NT2/D1 (cell line): Measurements from ENCODE around the gene RYR2.

ENCODE experiments used
- DNase-seq: peaks from one replicate; pipeline ENCODE4 v3.0.0-alpha.2; 2011; ENCODE audit warnings: low read depth, low spot score
- H3K27me3 ChIP-seq: 2 replicates; pipeline ENCODE4 v1.6.0; 2011; ENCODE audit warnings: mild to moderate bottlenecking; ENCODE audit not compliant: insufficient read length, insufficient read depth
- H3K36me3 ChIP-seq: 2 replicates; pipeline ENCODE4 v1.6.1; 2011; ENCODE audit warnings: mild to moderate bottlenecking, low read length, mixed read lengths; ENCODE audit not compliant: insufficient read depth, insufficient read length
- H3K4me1 ChIP-seq: 2 replicates; pipeline ENCODE4 v1.5.1; 2011; ENCODE audit not compliant: insufficient read depth, insufficient read length
- H3K4me3 ChIP-seq: 2 replicates; pipeline ENCODE4 v1.5.1; 2011; ENCODE audit warnings: low read depth; ENCODE audit not compliant: insufficient read length
- H3K9ac ChIP-seq: 2 replicates; pipeline ENCODE4 v1.6.0; 2011; ENCODE audit warnings: low read depth; ENCODE audit not compliant: insufficient read length
- H3K9me3 ChIP-seq: 2 replicates; pipeline ENCODE4 v1.5.1; 2011; ENCODE audit warnings: mild to moderate bottlenecking, low read length; ENCODE audit not compliant: insufficient read depth
- SUZ12 ChIP-seq: IDR thresholded peaks from 2 replicates; pipeline ENCODE4 v1.6.1; 2011; ENCODE audit not compliant: insufficient read length, insufficient read depth; ENCODE audit errors: extremely low read depth
- YY1 ChIP-seq: IDR thresholded peaks from 2 replicates; pipeline ENCODE4 v1.6.1; 2011; ENCODE audit not compliant: insufficient read length, insufficient read depth
- ZNF274 ChIP-seq: IDR thresholded peaks from 2 replicates; pipeline ENCODE4 v1.6.1; 2011; ENCODE audit warnings: mild to moderate bottlenecking, low read depth, low read length

RYR2 gene

GRCh38 chr1:237211540-237211939 lies 169.6 kb downstream of the RYR2 start:
- Histone ChIP-seq H3K9ac (no peak overlapping the region), H3K9me3 (no peaks in the 10 kb centered on the region), H3K4me1 (no peaks in the 10 kb centered on the region), H3K36me3 (no peaks in the 10 kb centered on the region), H3K4me3 (no peak overlapping the region), H3K27me3 (no peaks in the 10 kb centered on the region)
- TF ChIP-seq YY1 (no peak), ZNF274 (no peak), SUZ12 (no peak)
- no peak for DNase-seq

DNA sequence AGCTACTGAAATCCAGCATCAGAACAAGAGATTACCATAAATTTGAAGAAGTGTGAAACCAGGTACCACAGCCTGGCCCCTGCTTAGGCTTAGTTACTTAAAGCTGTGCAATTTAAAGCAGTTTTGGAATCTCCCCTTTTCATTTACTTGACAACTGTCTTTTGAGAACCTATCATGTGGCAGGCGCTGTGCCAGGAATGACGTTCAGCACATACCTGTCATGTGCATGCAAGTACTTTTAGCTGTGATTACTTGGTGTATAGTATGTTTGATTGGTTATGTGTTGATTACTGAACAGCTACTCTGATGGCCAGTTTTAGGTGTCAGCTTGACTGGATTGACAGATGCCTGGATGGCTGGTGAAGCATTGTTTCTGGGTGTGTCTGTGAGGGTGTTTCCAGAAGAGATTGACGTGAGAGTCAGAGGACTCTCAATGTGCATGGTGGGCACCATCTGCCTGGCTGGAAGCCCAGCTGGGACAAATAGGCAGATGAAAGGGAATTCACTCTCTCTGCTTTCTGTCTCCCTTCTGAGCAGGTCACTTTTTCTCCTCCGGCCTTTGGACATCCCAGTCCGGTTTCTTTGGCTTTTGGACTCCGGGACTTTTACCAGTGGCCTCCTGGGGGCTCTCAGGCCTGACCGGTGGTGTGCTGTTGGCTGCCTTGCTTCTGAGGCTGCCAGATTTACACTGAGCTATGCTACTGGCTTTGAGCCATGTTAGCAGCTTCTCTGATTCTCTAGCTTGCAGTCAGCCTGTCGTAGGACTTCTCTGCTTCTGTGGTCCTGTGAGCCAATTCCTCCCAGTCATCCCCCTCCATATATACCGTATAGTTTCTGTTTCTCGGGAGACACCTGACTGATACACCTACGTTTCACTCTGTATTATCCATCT lies 178.0 kb downstream of the RYR2 start:
- Histone ChIP-seq H3K36me3 (no peaks in the 10 kb centered on the region), H3K4me1 (no peaks in the 10 kb centered on the region)
- DNase-seq, result no peak

DNA sequence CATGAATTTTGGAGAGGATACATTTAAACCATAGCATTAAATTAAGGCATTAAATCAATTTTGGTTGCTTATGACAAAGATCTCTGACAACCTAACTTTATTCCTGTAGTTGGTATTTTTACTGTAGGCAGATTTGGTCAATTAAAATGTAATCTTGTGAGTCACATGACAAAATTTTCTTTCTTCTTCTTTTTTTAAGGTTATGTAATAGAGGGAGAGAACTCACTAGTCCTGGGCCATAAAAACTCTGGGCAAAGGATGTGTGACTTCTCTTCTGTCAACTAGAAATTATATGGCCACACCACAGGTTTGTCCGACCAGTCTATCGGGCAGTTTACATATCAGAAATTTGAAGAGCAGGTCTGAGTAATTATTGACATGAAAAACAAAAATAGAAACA lies 181.4 kb downstream of the RYR2 start:
- DNase-seq, result no peak
- H3K9me3 ChIP-seq, result no peaks in the 10 kb centered on the region
- no peak for TF ChIP-seq SUZ12
- H3K36me3 ChIP-seq, result no peaks in the 10 kb centered on the region
- H3K4me1 ChIP-seq, result no peaks in the 10 kb centered on the region
- H3K4me3 ChIP-seq, result no peak overlapping the region
- H3K9ac ChIP-seq, result no peak overlapping the region
- no peaks in the 10 kb centered on the region for H3K27me3 ChIP-seq

More for the DNA sequence above, 178.0 kb downstream of the RYR2 start:
- no peaks in the 10 kb centered on the region for H3K27me3 ChIP-seq
- H3K9ac ChIP-seq, result no peak overlapping the region
- no peak overlapping the region for H3K4me3 ChIP-seq
- H3K9me3 ChIP-seq, result no peaks in the 10 kb centered on the region
- TF ChIP-seq ZNF274, result no peak
- TF ChIP-seq YY1, result no peak
- TF ChIP-seq SUZ12, result no peak

DNA sequence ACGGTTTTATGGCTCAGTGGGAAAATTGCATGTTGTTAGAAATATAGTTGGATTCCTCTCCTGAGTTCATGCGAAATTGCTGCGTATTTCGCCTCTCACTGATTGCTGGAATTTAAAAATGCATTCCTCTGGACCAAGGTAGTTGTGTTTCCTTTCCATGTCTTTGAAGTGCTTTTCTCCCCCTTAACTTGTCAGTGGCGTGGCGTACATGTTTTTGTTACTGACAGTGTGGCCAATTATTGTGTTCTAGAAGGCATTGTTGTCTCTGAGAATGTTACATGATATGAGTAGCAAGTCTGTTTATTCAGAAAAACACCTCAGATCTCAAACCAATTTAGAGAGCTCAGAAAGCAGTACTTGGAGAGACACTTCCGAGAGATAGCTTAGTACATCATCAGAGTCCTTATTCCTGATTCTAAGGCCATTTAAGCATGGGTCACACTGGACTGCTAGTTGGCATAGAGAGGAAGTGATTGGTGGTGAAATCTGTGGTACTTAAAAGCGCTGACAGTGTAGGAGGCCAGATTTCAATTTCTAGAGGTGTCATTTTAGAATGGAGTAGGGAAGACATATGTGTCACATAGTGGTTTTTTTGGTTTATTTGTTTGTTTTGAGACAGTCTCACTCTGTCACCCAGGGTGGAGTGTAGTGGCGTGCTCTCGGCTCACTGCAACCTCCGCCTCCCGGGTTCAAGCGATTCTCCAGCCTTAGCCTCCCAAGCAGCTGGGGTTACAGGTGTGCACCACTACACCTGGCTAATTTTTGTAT lies 184.4 kb downstream of the RYR2 start:
- no peaks in the 10 kb centered on the region for H3K27me3 ChIP-seq
- no peak for TF ChIP-seq YY1
- no peak for TF ChIP-seq ZNF274
- no peak for TF ChIP-seq SUZ12
- H3K9me3 ChIP-seq, result no peaks in the 10 kb centered on the region
- no peak overlapping the region for H3K4me3 ChIP-seq
- no peak overlapping the region for H3K9ac ChIP-seq
- DNase-seq, result no peak
- no peaks in the 10 kb centered on the region for H3K4me1 ChIP-seq
- H3K36me3 ChIP-seq, result no peaks in the 10 kb centered on the region

- no peaks in the 10 kb centered on the region for H3K36me3 ChIP-seq
- H3K9ac ChIP-seq, result no peak overlapping the region
- DNase-seq, result no peak
- H3K4me1 ChIP-seq, result no peaks in the 10 kb centered on the region
- H3K27me3 ChIP-seq, result no peaks in the 10 kb centered on the region
- TF ChIP-seq ZNF274 (no peak), YY1 (no peak), SUZ12 (no peak)
- no peaks in the 10 kb centered on the region for H3K9me3 ChIP-seq
- no peak overlapping the region for H3K4me3 ChIP-seq
Measured at GRCh38 chr1:237227476-237227875, 185.5 kb downstream of the RYR2 start.

DNA sequence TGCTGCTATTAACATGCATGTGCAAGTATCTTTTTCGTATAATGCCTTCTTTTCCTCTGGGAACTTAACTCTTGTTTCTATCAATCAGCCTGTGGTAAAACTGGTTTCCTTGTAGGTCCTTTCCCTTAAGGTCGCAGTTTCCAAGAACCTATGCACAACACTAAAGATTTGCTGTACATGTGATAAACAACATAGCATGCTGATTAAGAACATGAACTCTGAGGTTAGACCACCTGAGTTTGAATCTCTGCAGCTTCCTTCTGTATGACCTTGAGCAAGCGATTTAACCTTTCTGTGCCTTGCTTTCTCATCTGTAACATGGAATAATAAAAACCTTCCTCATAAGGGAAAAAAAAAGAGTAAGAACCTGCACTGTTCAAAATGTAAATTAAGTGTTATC lies 186.4 kb downstream of the RYR2 start:
- no peak for DNase-seq
- no peak overlapping the region for H3K9ac ChIP-seq
- H3K4me1 ChIP-seq, result no peaks in the 10 kb centered on the region
- no peak for TF ChIP-seq YY1
- no peak for TF ChIP-seq SUZ12
- no peak for TF ChIP-seq ZNF274
- no peaks in the 10 kb centered on the region for H3K36me3 ChIP-seq
- H3K4me3 ChIP-seq, result no peak overlapping the region
- no peaks in the 10 kb centered on the region for H3K27me3 ChIP-seq
- no peaks in the 10 kb centered on the region for H3K9me3 ChIP-seq

DNA sequence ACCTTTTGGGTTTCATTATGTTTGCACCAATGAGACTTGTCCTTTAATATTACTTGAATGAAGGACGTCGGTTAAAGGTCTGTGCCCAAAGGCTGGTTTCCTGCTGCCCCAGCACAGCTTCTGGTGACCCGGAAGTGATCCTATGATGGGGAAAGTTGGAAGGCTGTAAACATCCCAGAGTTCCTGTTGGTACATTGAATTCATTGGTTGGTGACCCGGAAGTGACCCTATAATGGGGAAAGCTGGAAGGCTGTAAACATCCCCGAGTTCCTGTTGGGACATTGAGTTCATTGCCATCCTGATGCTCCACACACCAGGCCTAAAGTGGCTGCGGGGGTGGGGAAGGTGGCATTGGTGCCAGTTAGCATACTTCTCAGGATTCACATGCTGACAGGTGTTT lies 187.3 kb downstream of the RYR2 start:
- TF ChIP-seq YY1 (no peak), SUZ12 (no peak), ZNF274 (no peak)
- H3K36me3 ChIP-seq, result no peaks in the 10 kb centered on the region

More for the DNA sequence above, 187.3 kb downstream of the RYR2 start:
- Histone ChIP-seq H3K9me3 (no peaks in the 10 kb centered on the region), H3K27me3 (no peaks in the 10 kb centered on the region), H3K4me1 (no peaks in the 10 kb centered on the region), H3K9ac (no peak overlapping the region), H3K4me3 (no peak overlapping the region)
- no peak for DNase-seq
